Activated T-cell treated with anti-CD3 and anti-CD28 coated beads for 1 hour (primary cell): ENCODE results near the gene MTSS2.
"Not testable (repeated sequence)": the region's sequence is repeated elsewhere in the genome, so short reads cannot be mapped to it uniquely, and the experiment has no call there.

Source experiments
- DNase-seq: peaks from one replicate; pipeline ENCODE4 v3.0.0-alpha.2; 2020; ENCODE audit warnings: low read depth

MTSS2 gene

GRCh38 chr16:70651524-70651923 lies 34.3 kb downstream of the MTSS2 start:
- no peak for DNase-seq

GRCh38 chr16:70650216-70650615 lies 35.6 kb downstream of the MTSS2 start:
- no peak for DNase-seq

GRCh38 chr16:70649300-70649699 lies 36.6 kb downstream of the MTSS2 start:
- DNase-seq, result no peak

- no peak for DNase-seq
These were observed 37.2 kb downstream of the MTSS2 start for GRCh38 chr16:70648606-70649005.

- no peak for DNase-seq
These were observed 38.2 kb downstream of the MTSS2 start for GRCh38 chr16:70647441-70648359.

- DNase-seq, result no peak
These were observed 39.3 kb downstream of the MTSS2 start, which contains the start of gene IL34 for GRCh38 chr16:70646260-70647241. Gene IL34, plus strand, starts transcription at chr16:70646559. Its CDS starts 389 bp downstream, at chr16:70646948.

GRCh38 chr16:70644763-70645597 lies 40.9 kb downstream of the MTSS2 start:
- no peak for DNase-seq

GRCh38 chr16:70643264-70643663 lies 42.6 kb downstream of the MTSS2 start:
- DNase-seq, result not testable (repeated sequence)

GRCh38 chr16:70642633-70643032 lies 43.2 kb downstream of the MTSS2 start:
- DNase-seq, result no peak

GRCh38 chr16:70638814-70639792 lies 46.8 kb downstream of the MTSS2 start:
- DNase-seq, result no peak
